Left ventricle myocardium superior (tissue), 1 donor: Measurements from ENCODE around the gene NTRK3. TPM values are rescaled to one million over a fixed set of nuclear protein-coding genes. Genes with fewer than 3 reads are reported as not detected.

Source experiments
- ATAC-seq: fragments of 200-7000 bp; cut with Tn5 transposase; one replicate; pipeline ENCODE4 v1.9.1; 2020; ENCODE audit warnings: mild to moderate bottlenecking, moderate library complexity
- DNase-seq: peaks from one replicate; pipeline ENCODE4 v3.0.0-alpha.2; 2020
- intact Hi-C: fragments of 100-400 bp; cut with micrococcal nuclease; formaldehyde crosslinking; loops from one replicate; pipeline ENCODE4 v1.11.0; 2022
- total RNA-seq: library from RNA; stranded (reverse); fragmentation: NEBNext Ultra II Directional; extraction: Animal tissue kit (Norgen Biotek cat#: 25700); gene quantifications from one replicate; pipeline ENCODE4 v1.2.1, GENCODE V29; 2021
- donor health status: DM: no; HTN: yes; CAD: no; lungs with severe emphysema.

Gene NTRK3
- total RNA-seq, 1 donor from 2014 or later, result 4.0 TPM

- DNase-seq (no peak), ATAC-seq (peak; percentile 41)
- intact Hi-C loops, result no loop called here
These were observed 369.4 kb downstream of the NTRK3 start for GRCh38 chr15:87887177-87887576.

- DNase-seq, result no peak
- intact Hi-C loops, result no loop called here
- ATAC-seq, result peak; percentile 52
These were observed 375.5 kb downstream of the NTRK3 start for GRCh38 chr15:87881026-87881425.

GRCh38 chr15:87877822-87878542, 378.6 kb downstream of the NTRK3 start:
- DNase-seq (no peak), ATAC-seq (no peak)
- intact Hi-C loops, result no loop called here

- intact Hi-C loops, result no loop called here
- peak; percentile 32 for DNase-seq
- ATAC-seq, result peak; percentile 89
These were observed 379.3 kb downstream of the NTRK3 start for GRCh38 chr15:87877114-87877810.

GRCh38 chr15:87874896-87875711, 381.4 kb downstream of the NTRK3 start:
- intact Hi-C loops, result no loop called here
- ATAC-seq (peak; percentile 51), DNase-seq (peak; percentile 43)

GRCh38 chr15:87873516-87873915, 383.0 kb downstream of the NTRK3 start:
- intact Hi-C loops, result no loop called here
- DNase-seq (no peak), ATAC-seq (no peak)

GRCh38 chr15:87871731-87872320, 384.7 kb downstream of the NTRK3 start:
- intact Hi-C loops, result no loop called here
- ATAC-seq (no peak), DNase-seq (no peak)

GRCh38 chr15:87871258-87871681, 385.3 kb downstream of the NTRK3 start:
- DNase-seq (no peak), ATAC-seq (no peak)
- intact Hi-C loops, result no loop called here

- intact Hi-C loops, result no loop called here
- no peak for DNase-seq
- no peak for ATAC-seq
These were observed 389.6 kb downstream of the NTRK3 start for GRCh38 chr15:87866961-87867360.

- no peak for ATAC-seq
- DNase-seq, result no peak
These were observed 393.4 kb downstream of the NTRK3 start for GRCh38 chr15:87863152-87863551.

GRCh38 chr15:87860743-87861142, 395.8 kb downstream of the NTRK3 start:
- ATAC-seq (no peak), DNase-seq (no peak)
- intact Hi-C loops, result no loop called here

More at GRCh38 chr15:87863152-87863551, 393.4 kb downstream of the NTRK3 start:
- intact Hi-C loops, result no loop called here

GRCh38 chr15:87858651-87859050, 397.9 kb downstream of the NTRK3 start:
- ATAC-seq, result no peak
- no peak for DNase-seq
- intact Hi-C loops, result no loop called here

GRCh38 chr15:87851497-87851896, 405.0 kb downstream of the NTRK3 start:
- ATAC-seq (peak; percentile 96), DNase-seq (peak; percentile 46)
- intact Hi-C loops, result no loop called here

GRCh38 chr15:87850916-87851315, 405.6 kb downstream of the NTRK3 start:
- ATAC-seq (peak; percentile 97), DNase-seq (no peak)
- intact Hi-C loops, result no loop called here

- no peak for ATAC-seq
- no peak for DNase-seq
- intact Hi-C loops, result no loop called here
These were observed 407.4 kb downstream of the NTRK3 start for GRCh38 chr15:87849181-87849580.

GRCh38 chr15:87848012-87848411, 408.5 kb downstream of the NTRK3 start:
- ATAC-seq (no peak), DNase-seq (no peak)
- intact Hi-C loops, result no loop called here

- DNase-seq (no peak), ATAC-seq (no peak)
- intact Hi-C loops, result no loop called here
These were observed 409.8 kb downstream of the NTRK3 start for GRCh38 chr15:87846746-87847145.

GRCh38 chr15:87843312-87843711, 413.2 kb downstream of the NTRK3 start:
- DNase-seq, result no peak
- intact Hi-C loops, result no loop called here
- ATAC-seq, result no peak

GRCh38 chr15:87841426-87841998, 415.0 kb downstream of the NTRK3 start:
- peak; percentile 47 for DNase-seq
- ATAC-seq, result peak; percentile 76
- intact Hi-C loops, result no loop called here
